ENCODE measurements around the gene ROR1.

Gene ROR1

GRCh38 chr1:63935143-63935542 is 161.3 kb downstream of the ROR1 start:
- no peak for DNase-seq (ENCODE audit: low read depth in 2 of 2)

- no peak for DNase-seq (ENCODE audit: low read depth in 2 of 2)
These were observed 161.7 kb downstream of the ROR1 start for GRCh38 chr1:63935553-63935952.

GRCh38 chr1:63936276-63936675 is 162.5 kb downstream of the ROR1 start:
- no peak for DNase-seq (ENCODE audit: low read depth in 2 of 2)

GRCh38 chr1:63936801-63937200 is 163.0 kb downstream of the ROR1 start:
- DNase-seq (ENCODE audit: low read depth in 2 of 2), result no peak

- no peak for DNase-seq (ENCODE audit: low read depth in 2 of 2)
These were observed 163.7 kb downstream of the ROR1 start for GRCh38 chr1:63937461-63938022.

- no peak for DNase-seq (ENCODE audit: low read depth in 2 of 2)
These were observed 166.6 kb downstream of the ROR1 start for GRCh38 chr1:63940440-63940839.

- no peak for DNase-seq (ENCODE audit: low read depth in 2 of 2)
These were observed 169.6 kb downstream of the ROR1 start for GRCh38 chr1:63943393-63943792.

- no peak for DNase-seq (ENCODE audit: low read depth in 2 of 2)
These were observed 172.1 kb downstream of the ROR1 start for GRCh38 chr1:63945943-63946342.

- DNase-seq (ENCODE audit: low read depth in 2 of 2), result no peak
These were observed 173.2 kb downstream of the ROR1 start for GRCh38 chr1:63946866-63947491.

- no peak for DNase-seq (ENCODE audit: low read depth in 2 of 2)
These were observed 174.1 kb downstream of the ROR1 start for GRCh38 chr1:63947904-63948303.

- no peak for DNase-seq (ENCODE audit: low read depth in 2 of 2)
These were observed 176.2 kb downstream of the ROR1 start for GRCh38 chr1:63950023-63950422.

GRCh38 chr1:63951059-63951946 is 177.5 kb downstream of the ROR1 start:
- no peak for DNase-seq (ENCODE audit: low read depth in 2 of 2)

GRCh38 chr1:63954187-63954586 is 180.4 kb downstream of the ROR1 start:
- DNase-seq (ENCODE audit: low read depth in 2 of 2), result no peak

- DNase-seq (ENCODE audit: low read depth in 2 of 2), result no peak
These were observed 181.7 kb downstream of the ROR1 start for GRCh38 chr1:63955370-63956145.

GRCh38 chr1:63958556-63958955 is 184.7 kb downstream of the ROR1 start:
- DNase-seq (ENCODE audit: low read depth in 2 of 2), result no peak

- DNase-seq (ENCODE audit: low read depth in 2 of 2), result no peak
These were observed 186.5 kb downstream of the ROR1 start for GRCh38 chr1:63960326-63960725.

- DNase-seq (ENCODE audit: low read depth in 2 of 2), result no peak
These were observed 192.2 kb downstream of the ROR1 start for GRCh38 chr1:63966016-63966415.

- DNase-seq (ENCODE audit: low read depth in 2 of 2), result no peak
These were observed 194.1 kb downstream of the ROR1 start for GRCh38 chr1:63967901-63968300.

- DNase-seq (ENCODE audit: low read depth in 2 of 2), result no peak
These were observed 195.0 kb downstream of the ROR1 start for GRCh38 chr1:63968663-63969440.

GRCh38 chr1:63969441-63969901 is 195.7 kb downstream of the ROR1 start:
- no peak for DNase-seq (ENCODE audit: low read depth in 2 of 2)

GRCh38 chr1:63971557-63971956 is 197.7 kb downstream of the ROR1 start:
- DNase-seq (ENCODE audit: low read depth in 2 of 2), result no peak
